Upper lobe of left lung (tissue), 6 donors: ENCODE results near the gene ANKRD34A. TPM values are rescaled to one million over a fixed set of nuclear protein-coding genes. Genes with fewer than 3 reads are reported as not detected.

Experiments used
- ATAC-seq, 2 donors: fragments of 200-7000 bp; cut with Tn5 transposase; one replicate each; pipeline ENCODE4 v1.9.1; 2022; ENCODE audit warnings: mild to moderate bottlenecking in 2 of 2, moderate library complexity in 2 of 2; ENCODE audit not compliant: low FRiP score in 2 of 2
- DNase-seq, 2 donors: peaks; one replicate each; pipeline ENCODE4 v3.0.0-alpha.2; 2019 to 2020
- H3K27ac ChIP-seq, 4 donors: fragments of 200-600 bp; sonication (generic); one replicate each; pipeline ENCODE4 v1.5.1; 2016 to 2019
- H3K27me3 ChIP-seq, 4 donors: fragments of 200-600 bp; sonication (generic); one replicate each; pipeline ENCODE4 v1.5.1; 2017 to 2019
- H3K36me3 ChIP-seq, 4 donors: fragments of 200-600 bp; sonication (generic); one replicate each; pipeline ENCODE4 v1.5.1; 2016 to 2019
- H3K4me1 ChIP-seq, 4 donors: fragments of 200-600 bp; sonication (generic); one replicate each; pipeline ENCODE4 v1.5.1; 2018 to 2019
- H3K4me3 ChIP-seq, 4 donors: fragments of 200-600 bp; sonication (generic); one replicate each; pipeline ENCODE4 v1.5.1; 2017 to 2019; ENCODE audit warnings: mild to moderate bottlenecking in 2 of 4, moderate library complexity in 1 of 4
- H3K9me3 ChIP-seq, 4 donors: fragments of 200-600 bp; sonication (generic); one replicate each; pipeline ENCODE4 v1.5.1; 2018 to 2019
- CTCF ChIP-seq, 6 experiments: fragments of 450-650 bp in 4 of 6; fragments of 200-600 bp in 2 of 6; sonication (generic) in 2 of 6; IDR thresholded peaks; one replicate each; pipeline ENCODE4 v1.5.1; 2016 to 2019; ENCODE audit warnings: antibody characterized with exemption in 6 of 6
- EP300 ChIP-seq, 4 donors: sonication (generic); formaldehyde crosslinking; IDR thresholded peaks; one replicate each; pipeline ENCODE4 v1.5.1; 2017; ENCODE audit warnings: antibody characterized with exemption in 4 of 4, control low read depth in 2 of 4
- POLR2A ChIP-seq, 4 donors: fragments of 450-650 bp; IDR thresholded peaks; one replicate each; pipeline ENCODE4 v1.5.1; 2016 to 2017; ENCODE audit warnings: antibody characterized with exemption in 4 of 4, mild to moderate bottlenecking in 2 of 4
- POLR2AphosphoS5 ChIP-seq, 2 donors: sonication (generic); formaldehyde crosslinking; IDR thresholded peaks; one replicate each; pipeline ENCODE4 v1.5.1; 2017; ENCODE audit warnings: antibody characterized with exemption in 2 of 2
- WGBS, 2 donors: methylation state at CpG; one replicate each; pipeline ENCODE4 v1.1.5; 2017 to 2018; 5-methylcytosine and 5-hydroxymethylcytosine counted together
- total RNA-seq, 6 donors: library from RNA; depleted of rRNA in 4 of 6; stranded (reverse); fragments of >200 nt in 4 of 6; gene quantifications; one replicate each; pipeline versions ENCODE4 v1.1.0 to v1.2.1, GENCODE V29; 2016 to 2021
- donor health status: DM: no; HTN: no; CAD: no; lungs with moderate emphysema.
- donor health status: DM: no; HTN: yes; CAD: no; lungs with severe emphysema.

ANKRD34A gene
- total RNA-seq, 6 donors from 2014 or later: 0.30 to 2.6 (median 0.73) TPM

- DNase-seq: no peak
- H3K4me3 ChIP-seq: no peak overlapping the region
- ATAC-seq: no peak
- TF ChIP-seq EP300 (IDR thresholded peaks at IDR 0.05) (no peak), POLR2AphosphoS5 (IDR thresholded peaks at IDR 0.05) (no peak), POLR2A (IDR thresholded peaks at IDR 0.05) (no peak), CTCF (IDR thresholded peaks at IDR 0.05) (no peak)
- H3K27me3 ChIP-seq: no peaks in the 10 kb centered on the region
- H3K4me1 ChIP-seq: peaks cover 60 to 95% (median 64%) of the 10 kb centered on the region in 4 donors
- H3K27ac ChIP-seq: peak overlapping the region in 2 of 4 donors; percentile 53 to 99
- no peaks in the 10 kb centered on the region for H3K9me3 ChIP-seq
- H3K36me3 ChIP-seq: peaks cover 0 to 3% (median 0%) of the 10 kb centered on the region in 4 donors
Observed at GRCh38 chr1:145958734-145959133, 5.6 kb downstream of the ANKRD34A start.

- ATAC-seq (peak; percentile 94 to 98), DNase-seq (peak; percentile 93 to 98)
- Histone ChIP-seq H3K4me3 (peak within 1 kb of the TSS; percentile 34 to 89 (median 82)), H3K36me3 (peaks cover 0 to 3% (median 0%) of the 10 kb centered on the region in 4 donors), H3K4me1 (peaks cover 49 to 85% (median 53%) of the 10 kb centered on the region in 4 donors), H3K27ac (peak within 1 kb of the TSS; percentile 89 to 99 (median 93)), H3K9me3 (no peaks in the 10 kb centered on the region), H3K27me3 (no peaks in the 10 kb centered on the region)
- 1 to 2% methylated on average over 12 to 17 of the region's 60 CpGs for WGBS, 2 donors
- TF ChIP-seq CTCF (IDR thresholded peaks at IDR 0.05) (no peak), EP300 (IDR thresholded peaks at IDR 0.05) (no peak), POLR2AphosphoS5 (IDR thresholded peaks at IDR 0.05) (peak; percentile 62 to 92), POLR2A (IDR thresholded peaks at IDR 0.05) (peak in 3 of 4 donors; percentile 37 to 85 (median 42))
Observed at GRCh38 chr1:145957443-145958319, 6.7 kb downstream of the ANKRD34A start, which contains the start of gene LIX1L. LIX1L (minus strand) TSS chr1:145958017; CDS start chr1:145957927, 90 bp downstream.

GRCh38 chr1:145956781-145957442 is 7.5 kb downstream of the ANKRD34A start:
- DNase-seq: no peak
- ATAC-seq: no peak
- H3K27me3 ChIP-seq: no peaks in the 10 kb centered on the region
- no peak for TF ChIP-seq POLR2AphosphoS5 (IDR thresholded peaks at IDR 0.05)
- TF ChIP-seq POLR2A (IDR thresholded peaks at IDR 0.05): peak in 1 of 4 donors; percentile 23
- 16 to 32% methylated on average over 3 of the region's 3 CpGs for WGBS, 2 donors
- peak overlapping the region; percentile 34 to 89 (median 82) for H3K4me3 ChIP-seq
- peak overlapping the region; percentile 89 to 99 (median 93) for H3K27ac ChIP-seq
- H3K36me3 ChIP-seq: peaks cover 0 to 6% (median 0%) of the 10 kb centered on the region in 4 donors
- peaks cover 42 to 78% (median 47%) of the 10 kb centered on the region in 4 donors for H3K4me1 ChIP-seq
- H3K9me3 ChIP-seq: no peaks in the 10 kb centered on the region

GRCh38 chr1:145956361-145956760 is 8.0 kb downstream of the ANKRD34A start:
- Histone ChIP-seq H3K27ac (peak overlapping the region; percentile 89 to 99 (median 93)), H3K4me1 (peaks cover 36 to 72% (median 43%) of the 10 kb centered on the region in 4 donors), H3K9me3 (no peaks in the 10 kb centered on the region), H3K4me3 (peak overlapping the region; percentile 34 to 89 (median 82)), H3K27me3 (no peaks in the 10 kb centered on the region), H3K36me3 (peaks cover 0 to 11% (median 0%) of the 10 kb centered on the region in 4 donors)
- TF ChIP-seq POLR2AphosphoS5 (IDR thresholded peaks at IDR 0.05) (no peak), POLR2A (IDR thresholded peaks at IDR 0.05) (no peak), EP300 (IDR thresholded peaks at IDR 0.05) (no peak), CTCF (IDR thresholded peaks at IDR 0.05) (no peak)
- DNase-seq: no peak
- ATAC-seq: no peak

- peaks cover 28 to 63% (median 40%) of the 10 kb centered on the region in 4 donors for H3K4me1 ChIP-seq
- no peak for TF ChIP-seq EP300 (IDR thresholded peaks at IDR 0.05)
- TF ChIP-seq POLR2AphosphoS5 (IDR thresholded peaks at IDR 0.05): no peak
- no peak for TF ChIP-seq CTCF (IDR thresholded peaks at IDR 0.05)
- no peak for TF ChIP-seq POLR2A (IDR thresholded peaks at IDR 0.05)
Observed at GRCh38 chr1:145955436-145955835, 8.9 kb downstream of the ANKRD34A start.

More at GRCh38 chr1:145955436-145955835, 8.9 kb downstream of the ANKRD34A start:
- DNase-seq (no peak), ATAC-seq (no peak)
- H3K9me3 ChIP-seq: no peaks in the 10 kb centered on the region
- H3K4me3 ChIP-seq: no peak overlapping the region
- WGBS, 2 donors: 44 to 46% methylated on average over 2 of the region's 2 CpGs
- no peaks in the 10 kb centered on the region for H3K27me3 ChIP-seq
- H3K27ac ChIP-seq: peak overlapping the region in 2 of 4 donors; percentile 9 to 89
- H3K36me3 ChIP-seq: peaks cover 0 to 11% (median 0%) of the 10 kb centered on the region in 4 donors
